Measurements from ENCODE around the gene PTPMT1.
"Not testable (repeated sequence)": the region's sequence is repeated elsewhere in the genome, so short reads cannot be mapped to it uniquely, and the experiment has no call there.

Gene PTPMT1

GRCh38 chr11:47527186-47527585 lies 38.2 kb upstream of the PTPMT1 start:
- Histone ChIP-seq H3K27ac (0 out of 22 replicates have a peak overlapping the region, but pooled peaks of 2 of the 11 experiments have one; percentile 3 to 10), H4K20me1 (peaks cover 98 to 100% (median 100%) of the 10 kb centered on the region in 11 experiments), H3K9me3 (replicated peaks in 1 of 11) (no peaks in the 10 kb centered on the region), H3K4me3 (no peak overlapping the region), H3K36me3 (peaks cover 15 to 54% (median 50%) of the 10 kb centered on the region in 11 experiments; a peak in 21 of 22 replicates), H3K4me1 (peaks cover 40 to 81% (median 53%) of the 10 kb centered on the region in 10 experiments), H3K9ac (peak overlapping the region in 2 of 11 experiments; percentile 43 to 52; a peak in 2 of 22 replicates), H3K27me3 (no peaks in the 10 kb centered on the region), H3K4me2 (peak overlapping the region in 2 of 11 experiments; percentile 32 to 92; a peak in 2 of 22 replicates)
- no peak for TF ChIP-seq Cebpa-rat (IDR thresholded peaks at IDR 0.05)

- no peaks in the 10 kb centered on the region for H3K9me3 ChIP-seq (replicated peaks in 1 of 11)
- peaks cover 92 to 100% (median 100%) of the 10 kb centered on the region in 11 experiments for H4K20me1 ChIP-seq
- H3K4me1 ChIP-seq = peaks cover 49 to 81% (median 60%) of the 10 kb centered on the region in 10 experiments
- H3K4me3 ChIP-seq = no peak overlapping the region
- peaks cover 15 to 67% (median 57%) of the 10 kb centered on the region in 11 experiments; a peak in 21 of 22 replicates for H3K36me3 ChIP-seq
- H3K4me2 ChIP-seq = no peak overlapping the region
- 0 out of 22 replicates have a peak overlapping the region, but pooled peaks of 1 of the 11 experiments have one; percentile 31 for H3K9ac ChIP-seq
- peak overlapping the region in 2 of 11 experiments; percentile 79 to 83; a peak in 3 of 22 replicates for H3K27ac ChIP-seq
- TF ChIP-seq Cebpa-rat (IDR thresholded peaks at IDR 0.05) = no peak
- H3K27me3 ChIP-seq = no peaks in the 10 kb centered on the region
Observed at GRCh38 chr11:47529951-47530350, 35.4 kb upstream of the PTPMT1 start.

- Histone ChIP-seq H3K4me1 (peaks cover 46 to 81% (median 60%) of the 10 kb centered on the region in 10 experiments), H4K20me1 (peaks cover 90 to 100% (median 100%) of the 10 kb centered on the region in 11 experiments), H3K9ac (peak overlapping the region in 5 of 11 experiments; percentile 4 to 34 (median 15); a peak in 5 of 22 replicates), H3K27ac (peak overlapping the region in 9 of 11 experiments; percentile 13 to 83 (median 75); a peak in 15 of 22 replicates), H3K4me2 (peak overlapping the region in 4 of 11 experiments; percentile 4 to 60 (median 10); a peak in 1 of 22 replicates), H3K36me3 (peaks cover 17 to 70% (median 56%) of the 10 kb centered on the region in 11 experiments; a peak in 21 of 22 replicates)
- H3K9me3 ChIP-seq (replicated peaks in 1 of 11); H3K27me3 ChIP-seq; H3K4me3 ChIP-seq: not testable (repeated sequence)
Observed at GRCh38 chr11:47530721-47531120, 34.7 kb upstream of the PTPMT1 start.

GRCh38 chr11:47531666-47532065 lies 33.7 kb upstream of the PTPMT1 start:
- Histone ChIP-seq H3K27me3 (no peaks in the 10 kb centered on the region), H4K20me1 (peaks cover 90 to 100% (median 100%) of the 10 kb centered on the region in 11 experiments), H3K4me1 (peaks cover 52 to 81% (median 65%) of the 10 kb centered on the region in 10 experiments), H3K4me3 (no peak overlapping the region), H3K4me2 (peak overlapping the region in 10 of 11 experiments; percentile 60 to 77 (median 72); a peak in 18 of 22 replicates), H3K9ac (peak overlapping the region in 2 of 11 experiments; percentile 35 to 58; a peak in 1 of 22 replicates), H3K27ac (peak overlapping the region in 10 of 11 experiments; percentile 66 to 83 (median 78); a peak in 12 of 22 replicates), H3K9me3 (replicated peaks in 1 of 11) (no peaks in the 10 kb centered on the region), H3K36me3 (peaks cover 24 to 73% (median 61%) of the 10 kb centered on the region in 11 experiments; a peak in 21 of 22 replicates)
- TF ChIP-seq Cebpa-rat (IDR thresholded peaks at IDR 0.05) = no peak

GRCh38 chr11:47532597-47533213 lies 32.7 kb upstream of the PTPMT1 start:
- H3K36me3 ChIP-seq = peaks cover 24 to 68% (median 62%) of the 10 kb centered on the region in 11 experiments; a peak in 21 of 22 replicates
- H4K20me1 ChIP-seq = peaks cover 90 to 100% (median 100%) of the 10 kb centered on the region in 11 experiments
- no peak overlapping the region for H3K4me3 ChIP-seq
- peak overlapping the region; percentile 60 to 77 (median 74) for H3K4me2 ChIP-seq
- H3K27me3 ChIP-seq = no peaks in the 10 kb centered on the region
- TF ChIP-seq Cebpa-rat (IDR thresholded peaks at IDR 0.05) = no peak
- peak overlapping the region; percentile 6 to 83 (median 78); a peak in 21 of 22 replicates for H3K27ac ChIP-seq
- H3K9me3 ChIP-seq (replicated peaks in 1 of 11) = no peaks in the 10 kb centered on the region
- H3K4me1 ChIP-seq = peaks cover 60 to 81% (median 71%) of the 10 kb centered on the region in 10 experiments
- peak overlapping the region in 10 of 11 experiments; percentile 19 to 63 (median 50); a peak in 17 of 22 replicates for H3K9ac ChIP-seq

- Histone ChIP-seq H4K20me1 (peaks cover 90 to 100% (median 100%) of the 10 kb centered on the region in 11 experiments), H3K27me3 (no peaks in the 10 kb centered on the region), H3K4me3 (peak overlapping the region in 2 of 10 experiments; percentile 23 to 28; a peak in 2 of 20 replicates), H3K36me3 (peaks cover 24 to 63% (median 56%) of the 10 kb centered on the region in 11 experiments; a peak in 21 of 22 replicates), H3K27ac (peak overlapping the region; percentile 39 to 83 (median 78); a peak in 21 of 22 replicates), H3K9me3 (replicated peaks in 1 of 11) (0 out of 22 replicates have a peak, but pooled peaks cover 0 to 3% (median 0%) of the 10 kb centered on the region in 11 experiments), H3K9ac (peak overlapping the region; percentile 29 to 71 (median 58); a peak in 17 of 22 replicates), H3K4me2 (peak overlapping the region; percentile 60 to 77 (median 74)), H3K4me1 (peaks cover 62 to 87% (median 74%) of the 10 kb centered on the region in 10 experiments)
- peak in 7 of 11 experiments; percentile 52 to 87 (median 77); a peak in 13 of 22 replicates for TF ChIP-seq Cebpa-rat (IDR thresholded peaks at IDR 0.05)
Observed at GRCh38 chr11:47533690-47534151, 31.7 kb upstream of the PTPMT1 start.

DNA sequence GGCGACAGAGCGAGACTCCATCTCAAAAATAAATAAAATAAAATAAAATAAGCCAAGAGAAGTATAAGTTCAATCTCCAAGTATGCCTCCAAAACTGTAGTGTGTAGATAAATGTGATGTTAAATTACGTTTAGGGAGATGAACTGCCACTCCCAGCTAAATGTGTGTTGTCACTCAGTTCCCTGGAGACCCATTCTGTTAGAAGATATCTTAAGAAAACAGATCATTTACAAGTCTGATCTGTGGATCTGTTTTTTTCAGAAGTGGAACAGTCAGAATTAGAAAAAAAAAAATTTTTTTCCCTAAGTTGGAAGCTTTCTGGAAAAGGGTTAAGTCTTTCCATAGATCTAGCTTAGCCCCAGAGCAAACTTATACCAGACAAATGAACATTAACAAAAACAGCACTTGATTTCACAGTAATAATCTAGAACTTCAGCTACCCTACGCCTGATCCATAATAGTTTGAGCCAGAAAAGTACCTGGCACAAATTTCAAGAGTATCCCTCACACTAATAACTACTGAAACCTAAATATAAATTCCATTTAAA lies 30.6 kb upstream of the PTPMT1 start:
- Histone ChIP-seq H3K4me3 (peak overlapping the region in 2 of 10 experiments; percentile 19 to 28; a peak in 2 of 20 replicates), H3K27ac (peak overlapping the region; percentile 39 to 83 (median 78); a peak in 20 of 22 replicates), H3K27me3 (no peaks in the 10 kb centered on the region), H3K9me3 (replicated peaks in 1 of 11) (0 out of 22 replicates have a peak, but pooled peaks cover 0 to 3% (median 0%) of the 10 kb centered on the region in 11 experiments), H4K20me1 (peaks cover 90 to 100% (median 100%) of the 10 kb centered on the region in 11 experiments), H3K4me2 (peak overlapping the region; percentile 60 to 77 (median 74)), H3K36me3 (peaks cover 17 to 59% (median 51%) of the 10 kb centered on the region in 11 experiments; a peak in 20 of 22 replicates), H3K4me1 (peaks cover 72 to 96% (median 85%) of the 10 kb centered on the region in 10 experiments), H3K9ac (peak overlapping the region; percentile 29 to 71 (median 54); a peak in 17 of 22 replicates)
- TF ChIP-seq Cebpa-rat (IDR thresholded peaks at IDR 0.05) = no peak

DNA sequence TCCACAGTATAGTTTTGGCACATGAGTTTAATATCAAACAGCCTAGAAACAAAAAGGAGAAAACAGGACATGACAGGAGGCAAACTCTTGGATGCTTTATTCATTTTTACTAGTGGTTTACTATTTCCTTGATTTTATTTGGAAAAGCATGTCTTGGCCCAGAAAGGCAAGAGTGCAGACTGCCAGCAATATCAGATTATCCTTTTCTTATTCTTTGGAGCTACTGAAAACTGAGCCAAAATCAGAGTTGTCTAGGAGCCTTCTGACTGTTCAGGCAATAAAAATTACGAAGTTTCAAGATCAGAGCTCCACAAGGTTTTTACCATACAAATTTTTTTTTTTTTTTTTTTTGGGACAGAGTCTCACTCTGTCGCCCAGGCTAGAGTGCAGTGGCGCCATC lies 28.5 kb upstream of the PTPMT1 start:
- H3K9me3 ChIP-seq (replicated peaks in 1 of 11) = 0 out of 22 replicates have a peak, but pooled peaks cover 0 to 3% (median 0%) of the 10 kb centered on the region in 11 experiments
- H3K36me3 ChIP-seq = peaks cover 10 to 57% (median 39%) of the 10 kb centered on the region in 11 experiments; a peak in 20 of 22 replicates
- H4K20me1 ChIP-seq = peaks cover 92 to 100% (median 100%) of the 10 kb centered on the region in 11 experiments
- peak overlapping the region in 7 of 11 experiments; percentile 3 to 76 (median 50); a peak in 11 of 22 replicates for H3K4me2 ChIP-seq
- TF ChIP-seq Cebpa-rat (IDR thresholded peaks at IDR 0.05) = no peak
- peak overlapping the region in 3 of 11 experiments; percentile 0 to 35 (median 15); a peak in 2 of 22 replicates for H3K27ac ChIP-seq
- H3K9ac ChIP-seq = no peak overlapping the region
- H3K27me3 ChIP-seq = no peaks in the 10 kb centered on the region
- peaks cover 77 to 99% (median 87%) of the 10 kb centered on the region in 10 experiments for H3K4me1 ChIP-seq
- H3K4me3 ChIP-seq = no peak overlapping the region
